Glutamatergic neuron (in vitro differentiated cells): ENCODE measurements around the gene TRAFD1. TPM values are rescaled to one million over a fixed set of nuclear protein-coding genes. Genes with fewer than 3 reads are reported as not detected.

Experiments
- DNase-seq: peaks from one replicate; pipeline ENCODE4 v3.0.0; 2022
- H3K27ac Mint-ChIP-seq: one replicate; pipeline ENCODE4 v1.8.0; 2020; ENCODE audit warnings: mild to moderate bottlenecking, mixed read lengths, inconsistent platforms; ENCODE audit not compliant: unreplicated experiment
- H3K27me3 Mint-ChIP-seq: one replicate; pipeline ENCODE4 v1.8.0; 2020; ENCODE audit warnings: mild to moderate bottlenecking, moderate library complexity, mixed read lengths, inconsistent platforms; ENCODE audit not compliant: unreplicated experiment
- H3K36me3 Mint-ChIP-seq: one replicate; pipeline ENCODE4 v1.8.0; 2020; ENCODE audit warnings: mild to moderate bottlenecking, mixed read lengths, inconsistent platforms; ENCODE audit not compliant: unreplicated experiment
- H3K4me1 Mint-ChIP-seq: one replicate; pipeline ENCODE4 v1.8.0; 2020; ENCODE audit warnings: mild to moderate bottlenecking, low read depth, mixed read lengths, inconsistent platforms; ENCODE audit not compliant: unreplicated experiment
- H3K4me3 Mint-ChIP-seq: one replicate; pipeline ENCODE4 v1.8.0; 2020; ENCODE audit warnings: mild to moderate bottlenecking, mixed read lengths, inconsistent platforms; ENCODE audit not compliant: unreplicated experiment
- H3K9me3 Mint-ChIP-seq: one replicate; pipeline ENCODE4 v1.8.0; 2020; ENCODE audit warnings: mild to moderate bottlenecking, moderate library complexity, mixed read lengths, inconsistent platforms; ENCODE audit not compliant: unreplicated experiment
- CTCF ChIP-seq: fragments of 200-600 bp; sonication (generic); IDR thresholded peaks from one replicate; pipeline ENCODE4 v1.5.0; 2021; ENCODE audit not compliant: partially characterized antibody, unreplicated experiment
- microRNA-seq: library from miRNA; unstranded; fragments of <30 nt; microRNA quantifications from one replicate; pipeline ENCODE4, GENCODE V29; 2020; ENCODE audit not compliant: unreplicated experiment
- total RNA-seq: library from RNA; stranded (reverse); fragmentation: NEBNext Ultra II Directional; extraction: Animal tissue kit (Norgen Biotek cat#: 25700); gene quantifications from one replicate; pipeline ENCODE4 v1.2.1, GENCODE V29; 2021; ENCODE audit not compliant: unreplicated experiment

TRAFD1 gene
- total RNA-seq, 1 donor from 2014 or later, result 36.8 TPM

- Mint-ChIP-seq H3K27me3 (peaks cover 1% of the 10 kb centered on the region), H3K4me3 (no peak overlapping the region), H3K27ac (no peak overlapping the region), H3K36me3 (peaks cover 8% of the 10 kb centered on the region), H3K9me3 (peaks cover 3% of the 10 kb centered on the region), H3K4me1 (no peaks in the 10 kb centered on the region)
- peak; percentile 59 for TF ChIP-seq CTCF
- DNase-seq, result peak; percentile 73
Observed at GRCh38 chr12:112198120-112198733, 72.9 kb downstream of the TRAFD1 start.

DNA sequence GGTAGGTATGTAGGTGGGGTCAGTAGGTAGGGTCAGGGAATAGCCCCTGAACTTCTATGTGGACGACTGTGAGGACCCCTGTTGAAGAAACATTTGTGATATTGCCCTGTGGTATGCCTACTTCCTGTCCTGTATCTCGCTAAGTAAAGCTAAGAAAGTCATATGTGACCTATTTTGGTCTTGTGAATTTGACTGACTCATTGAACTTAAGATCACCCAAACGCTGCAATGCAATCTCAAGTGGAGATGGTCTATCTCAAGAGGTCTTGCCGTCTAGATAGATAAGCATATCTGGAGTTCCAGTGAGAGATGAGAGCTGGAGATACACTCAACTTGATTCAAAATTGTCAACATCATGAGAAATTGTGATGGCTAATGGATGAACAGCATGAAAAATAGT is 73.8 kb downstream of the TRAFD1 start:
- no peak overlapping the region for H3K27ac Mint-ChIP-seq
- H3K4me3 Mint-ChIP-seq, result no peak overlapping the region
- TF ChIP-seq CTCF, result no peak
- DNase-seq, result no peak
- H3K4me1 Mint-ChIP-seq, result no peaks in the 10 kb centered on the region
- peaks cover 3% of the 10 kb centered on the region for H3K9me3 Mint-ChIP-seq
- H3K36me3 Mint-ChIP-seq, result peaks cover 8% of the 10 kb centered on the region
- H3K27me3 Mint-ChIP-seq, result peaks cover 1% of the 10 kb centered on the region

Small RNAs within 50 kb of the gene (microRNA-seq; reads per million reads assigned to microRNA genes)
- gene MIR6861, result 3.6 reads per million, percentile 26 among the genes with 10 or more reads in this experiment

Other genes starting within 250 kb of the TRAFD1 start
- 9.7 TPM for gene TMEM116, start 112.4 kb upstream of the TRAFD1 start, total RNA-seq
- 114 TPM for gene ERP29, start 112.1 kb upstream of the TRAFD1 start, total RNA-seq
- 34.8 TPM for gene NAA25, start 16.8 kb upstream of the TRAFD1 start, total RNA-seq